Measurements from ENCODE around the gene CREB3L1.
A peak's percentile ranks its signal among the peaks of the same experiment; 100 is the strongest.

The CREB3L1 gene

GRCh38 chr11:46291441-46292150 lies 14.1 kb downstream of the CREB3L1 start:
- Histone ChIP-seq H3K27ac (no peak overlapping the region), H3K27me3 (ENCODE audit: insufficient read depth, low read depth) (0 out of 2 replicates have a peak, but pooled peaks cover 1% of the 10 kb centered on the region), H3K9ac (no peak overlapping the region), H3K36me3 (ENCODE audit: insufficient read depth) (no peaks in the 10 kb centered on the region), H3K4me3 (IDR thresholded peaks at IDR 0.05; ENCODE audit: insufficient read depth, low read depth, low read length) (no peak overlapping the region), H4K20me1 (ENCODE audit: insufficient read depth) (no peaks in the 10 kb centered on the region), H2AFZ (ENCODE audit: low read depth) (no peak overlapping the region), H3K4me1 (ENCODE audit: low read depth, poor library complexity, severe bottlenecking) (peaks cover 4% of the 10 kb centered on the region), H3K4me2 (no peak overlapping the region), H3K79me2 (ENCODE audit: insufficient read depth, low read depth) (no peaks in the 10 kb centered on the region)
- TF ChIP-seq CTCF (conservative IDR thresholded peaks at IDR 0.05; ENCODE audit: low read depth, low read length): no peak

GRCh38 chr11:46293066-46293465 lies 15.6 kb downstream of the CREB3L1 start:
- no peak overlapping the region for H2AFZ ChIP-seq (ENCODE audit: low read depth)
- no peaks in the 10 kb centered on the region for H3K79me2 ChIP-seq (ENCODE audit: insufficient read depth, low read depth)
- H3K4me3 ChIP-seq (IDR thresholded peaks at IDR 0.05; ENCODE audit: insufficient read depth, low read depth, low read length): no peak overlapping the region
- H3K4me2 ChIP-seq: no peak overlapping the region
- no peak overlapping the region for H3K27ac ChIP-seq
- peaks cover 3% of the 10 kb centered on the region; the same call in 1 of the 2 replicates for H3K27me3 ChIP-seq (ENCODE audit: insufficient read depth, low read depth)
- peaks cover 4% of the 10 kb centered on the region for H3K4me1 ChIP-seq (ENCODE audit: low read depth, poor library complexity, severe bottlenecking)
- no peaks in the 10 kb centered on the region for H3K36me3 ChIP-seq (ENCODE audit: insufficient read depth)
- no peaks in the 10 kb centered on the region for H4K20me1 ChIP-seq (ENCODE audit: insufficient read depth)
- no peak for TF ChIP-seq CTCF (conservative IDR thresholded peaks at IDR 0.05; ENCODE audit: low read depth, low read length)
- H3K9ac ChIP-seq: no peak overlapping the region

DNA sequence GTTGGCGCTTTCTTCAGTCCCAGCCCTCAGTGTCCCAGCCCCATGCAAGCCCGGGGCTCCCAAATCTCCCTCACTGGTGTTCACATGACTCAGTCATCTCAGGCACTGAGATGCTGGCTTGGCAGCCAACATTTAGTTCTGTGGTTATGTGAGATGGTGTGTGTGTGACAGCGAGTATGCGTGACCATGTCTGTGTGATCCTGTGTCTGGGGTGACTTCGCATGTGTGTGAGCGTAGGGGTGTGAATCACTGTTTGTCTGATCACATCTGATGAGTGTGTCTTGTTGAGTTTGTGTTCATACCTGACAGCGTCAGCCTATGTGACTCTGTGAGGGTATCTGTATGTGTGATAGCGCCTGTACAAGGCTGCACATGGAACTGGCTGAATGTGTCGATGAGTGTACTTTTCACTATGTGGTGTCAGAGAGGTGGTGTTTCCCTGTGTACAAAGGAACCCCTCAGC lies 16.2 kb downstream of the CREB3L1 start:
- Histone ChIP-seq H2AFZ (ENCODE audit: low read depth) (no peak overlapping the region), H3K27me3 (ENCODE audit: insufficient read depth, low read depth) (peaks cover 3% of the 10 kb centered on the region; the same call in 1 of the 2 replicates), H3K36me3 (ENCODE audit: insufficient read depth) (no peaks in the 10 kb centered on the region), H3K4me2 (no peak overlapping the region), H3K79me2 (ENCODE audit: insufficient read depth, low read depth) (no peaks in the 10 kb centered on the region), H3K4me3 (IDR thresholded peaks at IDR 0.05; ENCODE audit: insufficient read depth, low read depth, low read length) (no peak overlapping the region), H3K4me1 (ENCODE audit: low read depth, poor library complexity, severe bottlenecking) (peaks cover 4% of the 10 kb centered on the region), H3K27ac (no peak overlapping the region), H3K9ac (no peak overlapping the region), H4K20me1 (ENCODE audit: insufficient read depth) (no peaks in the 10 kb centered on the region)
- no peak for TF ChIP-seq CTCF (conservative IDR thresholded peaks at IDR 0.05; ENCODE audit: low read depth, low read length)

GRCh38 chr11:46294365-46295309 lies 17.2 kb downstream of the CREB3L1 start:
- Histone ChIP-seq H4K20me1 (ENCODE audit: insufficient read depth) (no peaks in the 10 kb centered on the region), H3K27ac (no peak overlapping the region), H3K9ac (no peak overlapping the region), H3K79me2 (ENCODE audit: insufficient read depth, low read depth) (no peaks in the 10 kb centered on the region), H3K4me2 (peak overlapping the region; percentile 66; the same call in 1 of the 2 replicates), H3K4me3 (IDR thresholded peaks at IDR 0.05; ENCODE audit: insufficient read depth, low read depth, low read length) (no peak overlapping the region), H3K4me1 (ENCODE audit: low read depth, poor library complexity, severe bottlenecking) (peaks cover 4% of the 10 kb centered on the region), H3K36me3 (ENCODE audit: insufficient read depth) (no peaks in the 10 kb centered on the region), H3K27me3 (ENCODE audit: insufficient read depth, low read depth) (peaks cover 3% of the 10 kb centered on the region; the same call in 1 of the 2 replicates), H2AFZ (ENCODE audit: low read depth) (peak overlapping the region; percentile 57)
- no peak for TF ChIP-seq CTCF (conservative IDR thresholded peaks at IDR 0.05; ENCODE audit: low read depth, low read length)

All from KMS-11 (cell line).